Esophagus squamous epithelium (tissue), 4 donors: ENCODE results near the gene KANTR.

Experiments used
- CTCF ChIP-seq, 6 experiments: fragments of 450-650 bp in 4 of 6; fragments of 200-600 bp in 2 of 6; sonication (generic) in 2 of 6; IDR thresholded peaks; one replicate each; pipeline ENCODE4 v1.5.1; 2016 to 2019; ENCODE audit warnings: antibody characterized with exemption in 6 of 6, mild to moderate bottlenecking in 4 of 6, moderate library complexity in 4 of 6
- POLR2A ChIP-seq, 4 donors: fragments of 450-650 bp; IDR thresholded peaks; one replicate each; pipeline ENCODE4 v1.6.1; 2017; ENCODE audit warnings: antibody characterized with exemption in 4 of 4, mild to moderate bottlenecking in 4 of 4, moderate library complexity in 3 of 4

- TF ChIP-seq POLR2A (IDR thresholded peaks at IDR 0.05) (no peak), CTCF (IDR thresholded peaks at IDR 0.05) (no peak)
Observed at GRCh38 chrX:53050841-53051240, 43.1 kb upstream of the KANTR start.
